ENCODE data around the gene ANO1.

Gene ANO1

GRCh38 chr11:70140711-70141485, 62.8 kb downstream of the ANO1 start:
- no peak overlapping the region for H3K27ac ChIP-seq (ENCODE audit: low read depth, low read length)
- H3F3A ChIP-seq (ENCODE audit: insufficient read depth), result no peaks in the 10 kb centered on the region
- no peaks in the 10 kb centered on the region for H3K27me3 ChIP-seq (ENCODE audit: low read length)
- H4K20me1 ChIP-seq (ENCODE audit: low read depth, low read length), result no peaks in the 10 kb centered on the region
- no peak overlapping the region for H3K4me3 ChIP-seq (ENCODE audit: insufficient read depth, low read length, poor library complexity, severe bottlenecking)
- no peaks in the 10 kb centered on the region for H3K36me3 ChIP-seq (ENCODE audit: low read length)
- no peaks in the 10 kb centered on the region for H3K79me2 ChIP-seq (ENCODE audit: insufficient read depth, low read length)
- TF ChIP-seq CTCF (IDR thresholded peaks at IDR 0.05; ENCODE audit: insufficient read depth, low read length, poor library complexity, severe bottlenecking), result no peak
- no peak for TF ChIP-seq EZH2phosphoT487 (conservative IDR thresholded peaks at IDR 0.05; ENCODE audit: low read length)
- H2AFZ ChIP-seq (ENCODE audit: low read depth, low read length, severe bottlenecking), result no peak overlapping the region
- H3K4me2 ChIP-seq (ENCODE audit: low read depth, low read length, poor library complexity, severe bottlenecking), result no peak overlapping the region
- H3K9me3 ChIP-seq (ENCODE audit: insufficient read depth, low read length), result no peaks in the 10 kb centered on the region
- H3K9ac ChIP-seq (ENCODE audit: low read length), result no peak overlapping the region
- H3K9me2 ChIP-seq (replicated peaks; ENCODE audit: insufficient read depth, low read length), result no peaks in the 10 kb centered on the region

- Histone ChIP-seq H3K4me2 (ENCODE audit: low read depth, low read length, poor library complexity, severe bottlenecking) (no peak overlapping the region), H3K27ac (ENCODE audit: low read depth, low read length) (no peak overlapping the region)
Observed at GRCh38 chr11:70141486-70142220, 63.5 kb downstream of the ANO1 start.

GRCh38 chr11:70142221-70142875, 64.2 kb downstream of the ANO1 start:
- TF ChIP-seq CTCF (IDR thresholded peaks at IDR 0.05; ENCODE audit: insufficient read depth, low read length, poor library complexity, severe bottlenecking) (no peak), EZH2phosphoT487 (conservative IDR thresholded peaks at IDR 0.05; ENCODE audit: low read length) (no peak)

More at GRCh38 chr11:70141486-70142220, 63.5 kb downstream of the ANO1 start:
- H3K79me2 ChIP-seq (ENCODE audit: insufficient read depth, low read length), result no peaks in the 10 kb centered on the region
- no peaks in the 10 kb centered on the region for H3K36me3 ChIP-seq (ENCODE audit: low read length)
- no peaks in the 10 kb centered on the region for H3K9me2 ChIP-seq (replicated peaks; ENCODE audit: insufficient read depth, low read length)
- H3K9me3 ChIP-seq (ENCODE audit: insufficient read depth, low read length), result no peaks in the 10 kb centered on the region
- no peak overlapping the region for H3K9ac ChIP-seq (ENCODE audit: low read length)
- no peak overlapping the region for H3K4me3 ChIP-seq (ENCODE audit: insufficient read depth, low read length, poor library complexity, severe bottlenecking)
- no peak for TF ChIP-seq EZH2phosphoT487 (conservative IDR thresholded peaks at IDR 0.05; ENCODE audit: low read length)
- TF ChIP-seq CTCF (IDR thresholded peaks at IDR 0.05; ENCODE audit: insufficient read depth, low read length, poor library complexity, severe bottlenecking), result no peak
- H4K20me1 ChIP-seq (ENCODE audit: low read depth, low read length), result no peaks in the 10 kb centered on the region
- no peaks in the 10 kb centered on the region for H3K27me3 ChIP-seq (ENCODE audit: low read length)
- no peak overlapping the region for H2AFZ ChIP-seq (ENCODE audit: low read depth, low read length, severe bottlenecking)
- H3F3A ChIP-seq (ENCODE audit: insufficient read depth), result no peaks in the 10 kb centered on the region

More at GRCh38 chr11:70142221-70142875, 64.2 kb downstream of the ANO1 start:
- Histone ChIP-seq H3K4me2 (ENCODE audit: low read depth, low read length, poor library complexity, severe bottlenecking) (no peak overlapping the region), H4K20me1 (ENCODE audit: low read depth, low read length) (no peaks in the 10 kb centered on the region), H2AFZ (ENCODE audit: low read depth, low read length, severe bottlenecking) (no peak overlapping the region), H3K9ac (ENCODE audit: low read length) (no peak overlapping the region), H3K9me2 (replicated peaks; ENCODE audit: insufficient read depth, low read length) (no peaks in the 10 kb centered on the region), H3K36me3 (ENCODE audit: low read length) (no peaks in the 10 kb centered on the region), H3K27ac (ENCODE audit: low read depth, low read length) (no peak overlapping the region), H3K9me3 (ENCODE audit: insufficient read depth, low read length) (no peaks in the 10 kb centered on the region), H3K79me2 (ENCODE audit: insufficient read depth, low read length) (no peaks in the 10 kb centered on the region), H3F3A (ENCODE audit: insufficient read depth) (no peaks in the 10 kb centered on the region), H3K27me3 (ENCODE audit: low read length) (no peaks in the 10 kb centered on the region), H3K4me3 (ENCODE audit: insufficient read depth, low read length, poor library complexity, severe bottlenecking) (no peak overlapping the region)

All from SU-DHL-6 (cell line).